Suprapubic skin (tissue), 3 donors: ENCODE measurements around the gene CPXM1.

Source experiments
- EP300 ChIP-seq: sonication (generic); formaldehyde crosslinking; IDR thresholded peaks from one replicate; pipeline ENCODE4 v1.6.1; 2017; ENCODE audit warnings: antibody characterized with exemption
- POLR2A ChIP-seq, 2 donors: fragments of 450-650 bp; IDR thresholded peaks; one replicate each; pipeline ENCODE4 v1.6.1; 2017; ENCODE audit warnings: antibody characterized with exemption in 2 of 2, mild to moderate bottlenecking in 2 of 2, moderate library complexity in 2 of 2
- TF ChIP-seq, protein P1 (sequence below), 2 donors: fragments of 200-600 bp in 1 of 2; fragments of 450-650 bp in 1 of 2; sonication (generic) in 1 of 2; IDR thresholded peaks; one replicate each; pipeline ENCODE4 v1.5.1; 2016 to 2019; ENCODE audit warnings: antibody characterized with exemption in 2 of 2, mild to moderate bottlenecking in 1 of 2, moderate library complexity in 1 of 2

DNA sequence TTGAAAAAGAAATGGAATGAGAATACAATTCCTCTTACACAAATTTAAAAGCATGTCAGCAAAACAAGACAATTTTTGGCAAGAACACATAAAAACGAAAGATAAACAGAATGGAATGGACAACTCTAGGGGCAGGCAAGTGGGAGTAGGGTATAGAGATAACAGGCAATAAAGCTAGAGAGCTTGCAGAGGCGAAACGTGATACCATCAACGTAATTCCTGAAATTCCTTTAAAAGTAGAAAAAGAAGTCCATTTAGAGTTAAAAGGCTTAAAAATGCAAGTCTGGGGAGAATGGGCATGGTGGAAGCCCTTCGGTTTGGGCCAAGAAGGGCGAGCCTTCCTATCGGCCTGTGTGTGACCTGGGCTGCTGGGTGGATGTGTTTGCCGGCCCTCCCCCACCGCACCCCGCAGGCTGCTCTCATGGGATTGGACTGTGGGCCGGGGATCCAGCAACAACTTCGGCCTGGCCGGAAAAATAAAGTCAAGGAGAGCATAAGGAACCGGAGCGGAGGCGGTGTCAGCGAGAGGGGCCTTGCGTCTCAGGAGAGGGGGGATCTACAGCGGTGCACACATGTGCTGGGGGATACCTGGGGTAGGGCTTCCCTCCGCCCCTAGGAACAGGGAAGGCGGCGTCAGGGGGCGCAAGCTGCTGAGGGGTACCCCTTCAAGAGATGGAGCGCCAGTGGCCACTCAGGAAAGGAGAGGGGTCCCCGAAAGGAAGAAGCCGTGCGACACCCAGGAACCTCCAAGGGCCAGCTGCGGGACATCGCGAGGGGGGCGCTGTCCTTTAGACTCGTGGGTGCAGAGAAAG is 19.9 kb upstream of the CPXM1 start:
- no peak for TF ChIP-seq POLR2A (IDR thresholded peaks at IDR 0.05)
- TF ChIP-seq, protein P1, sequence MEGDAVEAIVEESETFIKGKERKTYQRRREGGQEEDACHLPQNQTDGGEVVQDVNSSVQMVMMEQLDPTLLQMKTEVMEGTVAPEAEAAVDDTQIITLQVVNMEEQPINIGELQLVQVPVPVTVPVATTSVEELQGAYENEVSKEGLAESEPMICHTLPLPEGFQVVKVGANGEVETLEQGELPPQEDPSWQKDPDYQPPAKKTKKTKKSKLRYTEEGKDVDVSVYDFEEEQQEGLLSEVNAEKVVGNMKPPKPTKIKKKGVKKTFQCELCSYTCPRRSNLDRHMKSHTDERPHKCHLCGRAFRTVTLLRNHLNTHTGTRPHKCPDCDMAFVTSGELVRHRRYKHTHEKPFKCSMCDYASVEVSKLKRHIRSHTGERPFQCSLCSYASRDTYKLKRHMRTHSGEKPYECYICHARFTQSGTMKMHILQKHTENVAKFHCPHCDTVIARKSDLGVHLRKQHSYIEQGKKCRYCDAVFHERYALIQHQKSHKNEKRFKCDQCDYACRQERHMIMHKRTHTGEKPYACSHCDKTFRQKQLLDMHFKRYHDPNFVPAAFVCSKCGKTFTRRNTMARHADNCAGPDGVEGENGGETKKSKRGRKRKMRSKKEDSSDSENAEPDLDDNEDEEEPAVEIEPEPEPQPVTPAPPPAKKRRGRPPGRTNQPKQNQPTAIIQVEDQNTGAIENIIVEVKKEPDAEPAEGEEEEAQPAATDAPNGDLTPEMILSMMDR (IDR thresholded peaks at IDR 0.05) = no peak
- no peak for TF ChIP-seq EP300
